Measurements from ENCODE around the gene ZDHHC14. TPM values are rescaled to one million over a fixed set of nuclear protein-coding genes. Genes with fewer than 3 reads are reported as not detected.

Gene ZDHHC14
- total RNA-seq, 4 donors from 2014 or later = 6.2 to 20.6 (median 15.1) TPM

- DNase-seq = peak; percentile 24 to 42
- 82 to 86% methylated on average over 14 to 16 of the region's 16 CpGs for WGBS, 2 donors
- no peak overlapping the region for H3K4me3 ChIP-seq (replicated peaks in 1 of 3)
- intact Hi-C loops (cut with DNase I) = loop anchor here (10.0 kb wide), 1 partner anchor 208 kb away; the partner anchor contains the start of gene ZDHHC14
- H3K27ac ChIP-seq = no peak overlapping the region
- no peaks in the 10 kb centered on the region for H3K9me3 ChIP-seq
- no peaks in the 10 kb centered on the region for H3K36me3 ChIP-seq
- TF ChIP-seq, protein P1, sequence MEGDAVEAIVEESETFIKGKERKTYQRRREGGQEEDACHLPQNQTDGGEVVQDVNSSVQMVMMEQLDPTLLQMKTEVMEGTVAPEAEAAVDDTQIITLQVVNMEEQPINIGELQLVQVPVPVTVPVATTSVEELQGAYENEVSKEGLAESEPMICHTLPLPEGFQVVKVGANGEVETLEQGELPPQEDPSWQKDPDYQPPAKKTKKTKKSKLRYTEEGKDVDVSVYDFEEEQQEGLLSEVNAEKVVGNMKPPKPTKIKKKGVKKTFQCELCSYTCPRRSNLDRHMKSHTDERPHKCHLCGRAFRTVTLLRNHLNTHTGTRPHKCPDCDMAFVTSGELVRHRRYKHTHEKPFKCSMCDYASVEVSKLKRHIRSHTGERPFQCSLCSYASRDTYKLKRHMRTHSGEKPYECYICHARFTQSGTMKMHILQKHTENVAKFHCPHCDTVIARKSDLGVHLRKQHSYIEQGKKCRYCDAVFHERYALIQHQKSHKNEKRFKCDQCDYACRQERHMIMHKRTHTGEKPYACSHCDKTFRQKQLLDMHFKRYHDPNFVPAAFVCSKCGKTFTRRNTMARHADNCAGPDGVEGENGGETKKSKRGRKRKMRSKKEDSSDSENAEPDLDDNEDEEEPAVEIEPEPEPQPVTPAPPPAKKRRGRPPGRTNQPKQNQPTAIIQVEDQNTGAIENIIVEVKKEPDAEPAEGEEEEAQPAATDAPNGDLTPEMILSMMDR (IDR thresholded peaks at IDR 0.05) = no peak
- TF ChIP-seq POLR2A (IDR thresholded peaks at IDR 0.05) = peak in 1 of 2 donors; percentile 32
- H3K4me1 ChIP-seq = peaks cover 7 to 14% of the 10 kb centered on the region in 2 donors
- H3K27me3 ChIP-seq = no peaks in the 10 kb centered on the region
Observed at GRCh38 chr6:157592541-157592940, 211.6 kb downstream of the ZDHHC14 start.

DNA sequence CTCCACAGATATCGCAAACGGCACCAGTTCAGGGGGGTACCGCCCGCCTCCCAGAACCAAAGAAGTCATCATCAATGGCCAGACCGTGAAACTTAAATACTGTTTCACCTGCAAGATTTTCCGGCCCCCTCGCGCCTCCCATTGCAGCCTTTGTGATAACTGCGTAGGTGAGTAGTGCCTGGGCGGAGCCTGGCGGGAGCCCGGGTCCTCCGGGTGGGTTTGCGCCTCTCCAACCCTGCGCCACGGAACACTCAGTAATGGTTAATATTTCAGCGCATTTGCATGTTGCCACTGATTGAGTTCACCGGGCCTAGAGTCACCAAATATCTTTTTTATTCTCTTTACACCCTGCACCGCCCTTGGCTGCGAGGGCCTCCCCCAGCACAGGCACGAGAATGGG is 212.0 kb downstream of the ZDHHC14 start:
- intact Hi-C loops (cut with DNase I) = loop anchor here (10.0 kb wide), 1 partner anchor 208 kb away; the partner anchor contains the start of gene ZDHHC14
- H3K27ac ChIP-seq = no peak overlapping the region

DNA sequence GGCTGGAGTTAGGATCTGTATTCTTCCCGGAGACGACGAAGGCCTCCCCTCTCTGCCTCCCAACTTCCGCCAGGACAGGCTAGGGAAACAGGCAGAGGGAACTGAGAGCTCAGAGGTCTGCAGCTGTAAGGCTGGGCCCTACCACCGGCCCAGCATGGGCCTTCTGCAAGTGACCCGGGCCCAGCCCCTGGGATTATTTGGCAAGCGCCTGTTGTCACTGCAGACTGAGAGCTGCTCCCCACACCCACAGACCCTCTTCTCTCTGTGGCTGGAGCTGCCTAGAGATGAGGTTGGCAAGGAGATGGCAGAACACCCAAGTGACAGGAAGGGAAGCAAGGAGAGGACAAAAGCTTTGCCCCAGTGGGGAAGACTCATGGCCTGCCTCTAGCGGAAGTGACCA is 212.6 kb downstream of the ZDHHC14 start:
- no peak for DNase-seq

More for the DNA sequence above, 212.0 kb downstream of the ZDHHC14 start:
- no peaks in the 10 kb centered on the region for H3K36me3 ChIP-seq
- H3K9me3 ChIP-seq = no peaks in the 10 kb centered on the region
- no peaks in the 10 kb centered on the region for H3K27me3 ChIP-seq
- peak in 1 of 2 donors; percentile 1 for TF ChIP-seq POLR2A (IDR thresholded peaks at IDR 0.05)
- TF ChIP-seq, protein P1 (IDR thresholded peaks at IDR 0.05) = no peak
- H3K4me1 ChIP-seq = peaks cover 11 to 19% of the 10 kb centered on the region in 2 donors
- no peak for DNase-seq
- no peak overlapping the region for H3K4me3 ChIP-seq (replicated peaks in 1 of 3)
- 91 to 97% methylated on average over 21 of the region's 21 CpGs for WGBS, 2 donors

GRCh38 chr6:157594292-157594691 is 213.3 kb downstream of the ZDHHC14 start:
- no peak overlapping the region for H3K4me3 ChIP-seq (replicated peaks in 1 of 3)
- H3K27ac ChIP-seq = no peak overlapping the region
- H3K4me1 ChIP-seq = peaks cover 11 to 21% of the 10 kb centered on the region in 2 donors
- H3K36me3 ChIP-seq = no peaks in the 10 kb centered on the region
- no peak for DNase-seq
- intact Hi-C loops (cut with DNase I) = loop anchor here (10.0 kb wide), 1 partner anchor 209 kb away; the partner anchor contains the start of gene ZDHHC14
- TF ChIP-seq POLR2A (IDR thresholded peaks at IDR 0.05) = no peak
- TF ChIP-seq, protein P1 (IDR thresholded peaks at IDR 0.05) = no peak
- H3K27me3 ChIP-seq = no peaks in the 10 kb centered on the region
- no peaks in the 10 kb centered on the region for H3K9me3 ChIP-seq
- WGBS, 2 donors = 96 to 98% methylated on average over 7 of the region's 7 CpGs

More for the DNA sequence above, 212.6 kb downstream of the ZDHHC14 start:
- H3K27ac ChIP-seq = no peak overlapping the region
- intact Hi-C loops (cut with DNase I) = loop anchor here (10.0 kb wide), 1 partner anchor 209 kb away; the partner anchor contains the start of gene ZDHHC14
- 89 to 91% methylated on average over 8 of the region's 8 CpGs for WGBS, 2 donors
- H3K27me3 ChIP-seq = no peaks in the 10 kb centered on the region
- H3K9me3 ChIP-seq = no peaks in the 10 kb centered on the region
- H3K4me1 ChIP-seq = peaks cover 11 to 21% of the 10 kb centered on the region in 2 donors
- TF ChIP-seq, protein P1 (IDR thresholded peaks at IDR 0.05) = no peak
- no peak for TF ChIP-seq POLR2A (IDR thresholded peaks at IDR 0.05)
- H3K36me3 ChIP-seq = no peaks in the 10 kb centered on the region
- no peak overlapping the region for H3K4me3 ChIP-seq (replicated peaks in 1 of 3)

- 92 to 96% methylated on average over 8 of the region's 8 CpGs for WGBS, 2 donors
- intact Hi-C loops (cut with DNase I) = loop anchor here (10.0 kb wide), 1 partner anchor 211 kb away; the partner anchor contains the start of gene ZDHHC14
- Histone ChIP-seq H3K27me3 (no peaks in the 10 kb centered on the region), H3K4me1 (peaks cover 11 to 21% of the 10 kb centered on the region in 2 donors), H3K36me3 (no peaks in the 10 kb centered on the region), H3K27ac (no peak overlapping the region), H3K9me3 (no peaks in the 10 kb centered on the region), H3K4me3 (replicated peaks in 1 of 3) (no peak overlapping the region)
- DNase-seq = no peak
- TF ChIP-seq, protein P1 (IDR thresholded peaks at IDR 0.05) = no peak
- no peak for TF ChIP-seq POLR2A (IDR thresholded peaks at IDR 0.05)
Observed at GRCh38 chr6:157595768-157596167, 214.8 kb downstream of the ZDHHC14 start.

Measured in thyroid gland (tissue), 4 donors.